Heart right ventricle (tissue), 16 donors: ENCODE data around the gene KRTAP19-8. TPM values are rescaled to one million over a fixed set of nuclear protein-coding genes. Genes with fewer than 3 reads are reported as not detected.

ENCODE experiments used
- ATAC-seq, 8 donors: fragments of 200-7000 bp; cut with Tn5 transposase; one replicate each; pipeline ENCODE4 v1.9.1; 2020; ENCODE audit warnings: mild to moderate bottlenecking in 8 of 8, moderate library complexity in 8 of 8, moderate number of reproducible peaks in 1 of 8
- DNase-seq, 2 donors: peaks; one replicate each; pipeline ENCODE4 v3.0.0-alpha.2; 2020
- H3K27ac ChIP-seq, 10 donors: fragments of 200-600 bp; sonication (generic) in 2 of 10; one replicate each; pipeline versions ENCODE4 v1.5.0 to v1.8.0; 2020 to 2022; ENCODE audit warnings: mild to moderate bottlenecking in 3 of 10
- H3K27me3 ChIP-seq, 7 donors: fragments of 200-600 bp; one replicate each; pipeline ENCODE4 v1.8.0; 2021 to 2022; ENCODE audit warnings: mild to moderate bottlenecking in 2 of 7
- H3K36me3 ChIP-seq, 9 donors: fragments of 200-600 bp; sonication (generic) in 1 of 9; one replicate each; pipeline versions ENCODE4 v1.5.0 to v1.8.0; 2020 to 2022; ENCODE audit warnings: mild to moderate bottlenecking in 2 of 9
- H3K4me1 ChIP-seq, 9 donors: fragments of 200-600 bp; sonication (generic) in 1 of 9; one replicate each; pipeline versions ENCODE4 v1.5.0 to v1.8.0; 2020 to 2022; ENCODE audit warnings: mild to moderate bottlenecking in 4 of 9
- H3K4me3 ChIP-seq, 10 donors: fragments of 200-600 bp; sonication (generic) in 2 of 10; one replicate each; pipeline versions ENCODE4 v1.5.0 to v1.8.0; 2020 to 2022; ENCODE audit warnings: mild to moderate bottlenecking in 7 of 10, moderate library complexity in 2 of 10
- H3K9me3 ChIP-seq, 11 donors: fragments of 200-600 bp in 10 of 11; sonication (generic) in 2 of 11; one replicate each; pipeline versions ENCODE4 v1.5.0 to v1.8.0; 2013 to 2022; ENCODE audit warnings: mild to moderate bottlenecking in 2 of 11, control low read depth in 1 of 11, moderate library complexity in 1 of 11
- CTCF ChIP-seq, 9 donors: fragments of 200-600 bp; sonication (generic) in 2 of 9; IDR thresholded peaks; one replicate each; pipeline versions ENCODE4 v1.5.0 to v1.8.0; 2021 to 2022; ENCODE audit warnings: antibody characterized with exemption in 9 of 9, mild to moderate bottlenecking in 5 of 9, moderate library complexity in 1 of 9
- WGBS, 2 donors: extraction: QIAGEN DNeasy Blood & Tissue Kit; methylation state at CpG; one replicate each; pipeline ENCODE4 v1.1.7; 2013; ENCODE audit warnings: inconsistent platforms in 1 of 2; 5-methylcytosine and 5-hydroxymethylcytosine counted together
- intact Hi-C, 10 donors: fragments of 100-400 bp; cut with DNase I; formaldehyde crosslinking; loops; one replicate each; pipeline versions ENCODE4 v1.11.1 to v1.14.2; 2022
- polyA plus RNA-seq, 2 donors: library from polyadenylated mRNA; stranded (reverse); fragments of 200-250 nt; gene quantifications; one replicate each; pipeline ENCODE4 v1.2.3, GENCODE V29; 2013
- total RNA-seq, 10 donors: library from RNA; stranded (reverse); fragmentation: NEBNext Ultra II Directional in 3 of 10; extraction: Animal tissue kit (Norgen Biotek cat#: 25700) in 3 of 10; gene quantifications; one replicate each; pipeline versions ENCODE4 v1.2.1 to v1.2.4, GENCODE V29; 2021 to 2023
- donor health status: Arrhythmogenic right ventricular cardiomyopathy.
- donor health status: ischemic (EF 13 %, LVEDD 7.1; RV severe dilation, severe dysfunction).
- donor health status: healthy with polysubstance abuse.
- donor health status: DM: no; HTN: yes; CAD: no.
- donor health status: DM: no; HTN: no; CAD: no.
- donor health status: ischemic (EF 25% LVEDD 6.9; RV normal size, moderate dysfunction).
- donor health status: ischemic (EF 25% LVEDD 5.7; RV mildly dilated, moderate dysfunction).
- donor health status: healthy.
- donor health status: DM: yes; HTN: yes; CAD: no.
- donor health status: Ischemic cardiomyopathy.
- donor health status: ischemic (EF 35%, LVEDD 5.7; RV mildly dilated, moderate dysfunction).
- donor health status: nonischemic (EF 11% LVEDD 7.7; RV severe dilation, severe dysfunction).
- donor health status: DM: yes; HTN: yes; CAD: no.
- donor health status: PGD.
- donor health status: ischemic (EF 29% LVEDD 5.4; RV normal size, mild dysfunction).
- donor health status: nonischemic (EF 23%, LVEDD 6.1; RV moderate dilation, normal function).

Gene KRTAP19-8
- total and polyA plus RNA-seq, 12 donors = not detected

DNA sequence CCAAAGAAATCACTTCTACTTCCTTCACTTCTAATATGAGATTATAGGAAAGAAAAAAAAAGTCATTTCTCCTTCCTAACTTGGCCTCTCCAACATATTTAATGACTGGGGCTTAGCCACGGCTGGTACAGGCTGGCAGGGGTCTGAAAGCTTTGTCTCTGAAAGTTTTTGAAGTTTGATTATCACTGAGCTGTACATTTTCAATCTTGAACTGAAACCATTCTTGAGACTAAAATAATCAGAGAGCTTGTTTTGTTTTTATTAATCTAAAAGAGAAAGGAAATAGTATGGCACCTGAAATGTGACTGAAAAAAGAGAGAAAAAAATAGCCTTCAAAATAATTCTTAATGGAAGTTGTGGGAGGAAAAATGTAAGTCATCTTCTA lies 3.8 kb upstream of the KRTAP19-8 start:
- no peak overlapping the region for H3K4me3 ChIP-seq
- H3K36me3 ChIP-seq = no peaks in the 10 kb centered on the region
- no peak for ATAC-seq
- H3K27ac ChIP-seq = no peak overlapping the region
- intact Hi-C loops = no loop called here
- 63 to 65% methylated on average over 1 of the region's 1 CpG for WGBS, 2 donors
- no peak for TF ChIP-seq CTCF (IDR thresholded peaks at IDR 0.05)
- peaks cover 0 to 14% (median 0%) of the 10 kb centered on the region in 7 donors for H3K27me3 ChIP-seq
- no peaks in the 10 kb centered on the region for H3K9me3 ChIP-seq
- no peaks in the 10 kb centered on the region for H3K4me1 ChIP-seq
- no peak for DNase-seq

DNA sequence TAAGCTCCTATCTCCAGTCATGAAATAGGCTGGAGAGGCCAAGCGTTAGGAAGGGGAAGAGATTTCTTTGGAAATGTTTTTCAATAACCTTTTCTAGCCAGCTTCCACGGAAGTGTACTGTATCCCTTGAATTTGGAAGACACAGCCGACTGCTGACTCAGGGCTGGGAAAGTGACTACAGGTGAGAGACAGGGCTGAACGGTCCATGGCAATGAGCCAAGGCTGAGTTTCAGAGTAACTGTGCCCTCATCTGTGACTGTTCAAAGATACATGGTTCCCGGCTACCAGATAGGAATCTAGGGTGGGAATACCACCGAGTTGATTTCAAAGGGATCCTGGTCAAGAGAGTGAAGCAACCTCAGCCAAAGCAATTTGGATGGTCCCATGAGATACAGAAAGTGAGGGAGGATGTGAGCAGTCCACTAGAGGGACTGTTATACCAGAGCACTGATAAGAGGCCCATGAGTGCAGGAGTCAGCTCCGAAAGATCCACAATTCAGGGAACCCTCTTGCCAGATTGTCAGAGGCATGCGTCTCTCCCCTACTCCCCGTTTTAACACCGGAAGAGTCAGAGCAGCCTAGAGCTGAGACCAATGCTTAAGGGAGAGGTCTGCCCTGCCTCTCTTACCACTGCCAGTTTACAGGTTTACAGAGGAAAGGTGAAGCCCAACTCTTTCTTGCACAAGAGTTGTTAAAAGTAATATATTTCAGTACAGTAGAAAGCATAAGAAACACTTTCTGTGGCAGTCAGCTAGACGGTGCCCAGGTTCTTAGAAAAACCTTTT lies 3.2 kb upstream of the KRTAP19-8 start:
- intact Hi-C loops = no loop called here
- H3K4me3 ChIP-seq = no peak overlapping the region
- no peak for ATAC-seq
- H3K4me1 ChIP-seq = no peaks in the 10 kb centered on the region
- H3K27ac ChIP-seq = no peak overlapping the region
- H3K27me3 ChIP-seq = peaks cover 0 to 14% (median 0%) of the 10 kb centered on the region in 7 donors
- no peak for TF ChIP-seq CTCF (IDR thresholded peaks at IDR 0.05)
- DNase-seq = no peak
- no peaks in the 10 kb centered on the region for H3K9me3 ChIP-seq
- 56 to 57% methylated on average over 11 of the region's 11 CpGs for WGBS, 2 donors
- no peaks in the 10 kb centered on the region for H3K36me3 ChIP-seq

- DNase-seq (no peak), ATAC-seq (no peak)
- Histone ChIP-seq H3K27ac (no peak overlapping the region), H3K36me3 (no peaks in the 10 kb centered on the region), H3K9me3 (peaks cover 0 to 10% (median 0%) of the 10 kb centered on the region in 11 donors), H3K4me3 (no peak overlapping the region), H3K4me1 (no peaks in the 10 kb centered on the region), H3K27me3 (peaks cover 0 to 6% (median 0%) of the 10 kb centered on the region in 7 donors)
- no peak for TF ChIP-seq CTCF (IDR thresholded peaks at IDR 0.05)
- intact Hi-C loops = loop anchor here in 1 of 10 donors (5.0 kb wide), 1 partner anchor 262 kb away; no protein-coding TSS in a partner anchor
These were observed 3.9 kb downstream of the KRTAP19-8 start for GRCh38 chr21:31034378-31034777.

DNA sequence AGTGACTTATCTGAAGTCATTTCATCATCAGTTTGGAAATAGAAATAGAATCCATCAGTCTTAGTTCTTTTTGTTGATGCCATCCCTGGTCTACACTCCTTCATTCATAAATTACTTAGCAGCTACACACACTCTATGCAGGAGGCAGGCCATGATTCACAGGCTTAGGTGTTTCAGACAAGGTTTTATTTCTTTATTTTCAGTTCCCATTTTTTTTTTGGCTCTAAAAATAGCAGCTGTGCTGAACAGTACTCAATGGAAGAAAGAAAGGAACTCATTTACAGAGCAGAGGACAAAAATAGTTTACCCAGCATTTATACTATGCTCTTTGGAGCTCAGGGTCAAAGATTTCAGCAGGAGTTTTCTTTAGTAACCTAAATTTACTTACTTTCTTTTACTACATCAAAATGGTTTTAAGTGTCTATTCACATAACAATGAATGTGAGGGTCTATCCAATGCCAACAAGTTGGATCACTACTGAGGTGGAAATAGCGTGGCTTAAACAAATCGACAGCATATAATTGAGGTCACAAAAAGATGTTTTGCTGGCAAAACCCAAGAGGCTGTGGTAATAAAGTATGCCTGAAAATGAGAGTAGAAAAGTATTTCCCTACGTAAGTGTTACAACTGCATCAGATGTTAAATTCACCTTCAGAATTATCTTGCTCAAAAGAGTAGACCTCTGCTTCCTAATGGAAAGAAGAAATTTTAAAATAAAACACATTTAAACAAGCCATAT lies 7.7 kb downstream of the KRTAP19-8 start:
- Histone ChIP-seq H3K9me3 (peaks cover 0 to 10% (median 0%) of the 10 kb centered on the region in 11 donors), H3K27me3 (no peaks in the 10 kb centered on the region), H3K36me3 (no peaks in the 10 kb centered on the region), H3K27ac (no peak overlapping the region), H3K4me1 (no peaks in the 10 kb centered on the region), H3K4me3 (no peak overlapping the region)
- DNase-seq (no peak), ATAC-seq (no peak)
- WGBS, 2 donors = 89 to 97% methylated on average over 3 of the region's 3 CpGs
- intact Hi-C loops = loop anchor here in 1 of 10 donors (5.0 kb wide), 1 partner anchor 258 kb away; no protein-coding TSS in a partner anchor
- no peak for TF ChIP-seq CTCF (IDR thresholded peaks at IDR 0.05)
